HEK293T (cell line): ENCODE measurements around the gene SPEF2.

Experiments used
- BHLHE40 ChIP-seq: fragments of 450-650 bp; IDR thresholded peaks from 2 replicates; pipeline ENCODE4 v1.6.1; 2016; ENCODE audit warnings: mild to moderate bottlenecking, moderate library complexity, borderline replicate concordance
- FOXA1 ChIP-seq: fragments of 450-650 bp; IDR thresholded peaks from 2 replicates; pipeline ENCODE4 v1.6.1; 2016; ENCODE audit warnings: mild to moderate bottlenecking
- FOXK2 ChIP-seq: fragments of 450-650 bp; IDR thresholded peaks from 2 replicates; pipeline ENCODE4 v1.6.1; 2016; ENCODE audit warnings: mild to moderate bottlenecking
- L3MBTL2 ChIP-seq: fragments of 450-650 bp; conservative IDR thresholded peaks from 2 replicates; pipeline ENCODE4 v1.6.1; 2016; ENCODE audit warnings: mild to moderate bottlenecking
- SP1 ChIP-seq: fragments of 450-650 bp; IDR thresholded peaks from 2 replicates; pipeline ENCODE4 v1.6.1; 2017
- TARDBP ChIP-seq: fragments of 450-650 bp; IDR thresholded peaks from 2 replicates; pipeline ENCODE4 v1.6.1; 2016
- ZNF384 ChIP-seq: fragments of 450-650 bp; IDR thresholded peaks from 2 replicates; pipeline ENCODE4 v1.6.1; 2016

DNA sequence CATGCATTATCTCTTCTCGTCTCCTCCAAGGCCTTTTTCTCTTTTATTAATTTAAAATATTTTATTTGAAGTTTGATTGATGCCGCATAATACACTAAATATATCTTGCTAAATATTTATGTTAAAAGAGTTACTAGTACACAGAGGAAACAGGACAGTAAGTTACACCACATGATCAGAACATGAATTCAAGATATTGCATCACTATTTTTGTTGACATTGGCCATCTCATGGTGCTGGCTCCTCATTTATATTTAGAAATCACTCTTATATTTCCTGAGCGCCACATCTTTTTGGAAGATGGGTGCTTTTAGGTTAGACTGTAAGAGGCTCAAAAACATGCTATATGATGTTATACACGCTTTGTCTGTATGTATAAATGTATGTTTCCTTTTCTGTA, 23.0 kb downstream of the SPEF2 start:
- TF ChIP-seq FOXA1, result no peak
- TF ChIP-seq BHLHE40, result no peak
- no peak for TF ChIP-seq FOXK2
- TF ChIP-seq L3MBTL2, result no peak
- no peak for TF ChIP-seq TARDBP
- no peak for TF ChIP-seq SP1
- TF ChIP-seq ZNF384, result no peak
